Colonic mucosa (tissue), 4 donors: ENCODE measurements around the gene COL13A1. TPM values are rescaled to one million over a fixed set of nuclear protein-coding genes. Genes with fewer than 3 reads are reported as not detected.

Source experiments
- DNase-seq: peaks from one replicate; pipeline ENCODE4 v3.0.0-alpha.2; 2020
- H3K27ac ChIP-seq: fragments of 200-600 bp; one replicate; pipeline ENCODE4 v1.8.0; 2021
- H3K27me3 ChIP-seq: fragments of 200-600 bp; one replicate; pipeline ENCODE4 v1.8.0; 2021
- H3K36me3 ChIP-seq: fragments of 200-600 bp; one replicate; pipeline ENCODE4 v1.8.0; 2021
- H3K4me1 ChIP-seq: fragments of 200-600 bp; one replicate; pipeline ENCODE4 v1.8.0; 2021; ENCODE audit warnings: mild to moderate bottlenecking
- H3K4me3 ChIP-seq: fragments of 200-600 bp; one replicate; pipeline ENCODE4 v1.8.0; 2021
- H3K9ac ChIP-seq, 2 donors: one replicate each; pipeline ENCODE4 v1.7.0; 2013; ENCODE audit warnings: control low read depth in 2 of 2, low read depth in 2 of 2, low read length in 2 of 2
- H3K9me3 ChIP-seq: fragments of 200-600 bp; one replicate; pipeline ENCODE4 v1.8.0; 2021
- CTCF ChIP-seq: fragments of 200-600 bp; IDR thresholded peaks from one replicate; pipeline ENCODE4 v1.8.0; 2022; ENCODE audit warnings: antibody characterized with exemption, mild to moderate bottlenecking
- intact Hi-C: fragments of 100-400 bp; cut with DNase I; formaldehyde crosslinking; loops from one replicate; pipeline ENCODE4 v1.14.1; 2022
- total RNA-seq, 2 donors: library from RNA; stranded (reverse); fragmentation: NEBNext Ultra II Directional in 1 of 2; extraction: Animal tissue kit (Norgen Biotek cat#: 25700) in 1 of 2; gene quantifications; one replicate each; pipeline ENCODE4 v1.2.1, GENCODE V29; 2021
- donor health status: healthy.
- donor health status: DM: no; HTN: no; CAD: no.
- donor health status: DM: no; HTN: no; CAD: no.

COL13A1 gene
- total RNA-seq, 2 donors from 2014 or later: 1.0 to 1.1 TPM

GRCh38 chr10:69835233-69835632, 33.5 kb downstream of the COL13A1 start:
- Histone ChIP-seq H3K4me1 (no peaks in the 10 kb centered on the region), H3K36me3 (no peaks in the 10 kb centered on the region), H3K9ac (no peak overlapping the region), H3K27ac (no peak overlapping the region), H3K4me3 (no peak overlapping the region), H3K9me3 (no peaks in the 10 kb centered on the region), H3K27me3 (no peaks in the 10 kb centered on the region)
- DNase-seq: no peak
- intact Hi-C loops: no loop called here
- TF ChIP-seq CTCF: no peak

GRCh38 chr10:69835875-69836730, 34.4 kb downstream of the COL13A1 start:
- no peak for DNase-seq
- no peaks in the 10 kb centered on the region for H3K27me3 ChIP-seq
- intact Hi-C loops: no loop called here

GRCh38 chr10:69836731-69837030, 35.0 kb downstream of the COL13A1 start:
- H3K27ac ChIP-seq: no peak overlapping the region
- H3K4me1 ChIP-seq: no peaks in the 10 kb centered on the region
- no peaks in the 10 kb centered on the region for H3K9me3 ChIP-seq
- no peaks in the 10 kb centered on the region for H3K36me3 ChIP-seq
- H3K4me3 ChIP-seq: no peak overlapping the region
- H3K9ac ChIP-seq: no peak overlapping the region
- no peak for DNase-seq
- intact Hi-C loops: no loop called here
- no peak for TF ChIP-seq CTCF
- no peaks in the 10 kb centered on the region for H3K27me3 ChIP-seq

More at GRCh38 chr10:69835875-69836730, 34.4 kb downstream of the COL13A1 start:
- Histone ChIP-seq H3K4me1 (no peaks in the 10 kb centered on the region), H3K27ac (no peak overlapping the region), H3K9ac (no peak overlapping the region), H3K36me3 (no peaks in the 10 kb centered on the region), H3K4me3 (no peak overlapping the region), H3K9me3 (no peaks in the 10 kb centered on the region)
- no peak for TF ChIP-seq CTCF

- H3K9ac ChIP-seq: no peak overlapping the region
- no peak overlapping the region for H3K27ac ChIP-seq
- intact Hi-C loops: no loop called here
- H3K9me3 ChIP-seq: no peaks in the 10 kb centered on the region
- no peaks in the 10 kb centered on the region for H3K4me1 ChIP-seq
- no peaks in the 10 kb centered on the region for H3K36me3 ChIP-seq
- DNase-seq: no peak
- H3K4me3 ChIP-seq: no peak overlapping the region
- no peaks in the 10 kb centered on the region for H3K27me3 ChIP-seq
- TF ChIP-seq CTCF: no peak
Observed at GRCh38 chr10:69837261-69837660, 35.6 kb downstream of the COL13A1 start.

GRCh38 chr10:69838418-69838817, 36.7 kb downstream of the COL13A1 start:
- H3K27ac ChIP-seq: no peak overlapping the region
- no peak overlapping the region for H3K4me3 ChIP-seq
- no peak for TF ChIP-seq CTCF
- H3K9ac ChIP-seq: no peak overlapping the region
- intact Hi-C loops: no loop called here
- no peaks in the 10 kb centered on the region for H3K4me1 ChIP-seq
- H3K9me3 ChIP-seq: no peaks in the 10 kb centered on the region
- H3K36me3 ChIP-seq: no peaks in the 10 kb centered on the region
- DNase-seq: no peak
- H3K27me3 ChIP-seq: no peaks in the 10 kb centered on the region
